HL-60/S4 treated with retinoic acid at 250 ng/mL for 4 days and 3 days (cell line): ENCODE results near the gene PROSER2.

ENCODE experiments used
- in situ Hi-C: fragments of 300-500 bp; cut with MboI; formaldehyde crosslinking; loops from 2 replicates; pipeline ENCODE4 v1.7.0; 2022; ENCODE audit warnings: low sequenced_read_pairs

Gene PROSER2

DNA sequence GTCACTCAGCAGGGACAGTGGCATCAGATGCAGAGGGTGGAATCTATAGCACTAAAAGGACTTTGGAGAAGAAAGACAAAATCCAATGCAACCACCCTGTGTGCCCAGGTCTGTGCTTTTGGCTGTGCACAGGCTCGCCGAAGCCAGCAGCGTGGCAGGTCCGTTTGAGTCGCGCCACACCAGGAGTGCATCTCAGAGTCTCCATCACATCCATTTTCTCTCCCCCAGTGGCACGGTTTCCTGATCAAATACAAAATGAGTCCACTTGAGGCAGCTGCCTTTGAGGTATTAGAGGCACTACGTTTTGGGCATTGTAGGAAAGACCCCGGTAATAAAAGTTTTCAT, 23.4 kb upstream of the PROSER2 start:
- in situ Hi-C loops: no loop called here

DNA sequence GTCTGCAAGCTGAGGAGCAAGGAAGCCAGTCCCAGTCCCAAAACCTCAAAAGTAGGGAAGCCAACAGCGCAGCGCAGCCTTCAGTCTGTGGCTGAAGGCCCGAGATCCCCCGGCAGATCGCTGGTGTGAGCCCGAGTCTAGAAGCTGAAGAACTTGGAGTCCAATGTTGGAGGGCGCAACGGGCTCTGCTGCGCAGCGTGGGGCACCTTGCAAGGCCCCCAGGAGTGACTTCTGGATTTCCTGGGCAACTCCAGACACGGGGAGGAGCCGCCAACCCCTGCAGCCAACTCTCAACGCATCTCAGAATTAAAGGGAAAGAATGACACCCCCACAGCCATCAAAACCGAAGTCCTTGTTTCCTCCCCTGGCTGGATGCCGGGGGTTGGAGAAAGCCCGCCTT, 18.8 kb upstream of the PROSER2 start:
- in situ Hi-C loops: no loop called here

DNA sequence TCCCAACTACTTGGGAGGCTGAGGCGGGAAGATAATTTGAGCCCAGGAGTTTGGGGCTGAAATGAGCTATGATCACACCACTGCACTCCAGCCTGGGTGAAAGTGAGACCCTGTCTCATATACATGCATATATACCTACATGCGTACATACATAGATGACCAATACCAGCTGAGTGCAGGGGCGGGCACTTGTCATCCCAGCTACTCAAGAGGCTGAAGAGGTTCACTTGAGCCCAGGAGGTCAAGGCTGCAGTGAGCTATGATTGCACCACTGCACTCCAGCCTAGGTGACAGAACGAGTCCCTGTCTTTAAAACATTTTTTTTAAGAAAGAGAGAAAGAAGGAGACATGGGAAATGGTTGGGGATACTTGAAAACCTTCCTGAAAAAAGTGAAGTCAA, 17.4 kb upstream of the PROSER2 start:
- in situ Hi-C loops: no loop called here

DNA sequence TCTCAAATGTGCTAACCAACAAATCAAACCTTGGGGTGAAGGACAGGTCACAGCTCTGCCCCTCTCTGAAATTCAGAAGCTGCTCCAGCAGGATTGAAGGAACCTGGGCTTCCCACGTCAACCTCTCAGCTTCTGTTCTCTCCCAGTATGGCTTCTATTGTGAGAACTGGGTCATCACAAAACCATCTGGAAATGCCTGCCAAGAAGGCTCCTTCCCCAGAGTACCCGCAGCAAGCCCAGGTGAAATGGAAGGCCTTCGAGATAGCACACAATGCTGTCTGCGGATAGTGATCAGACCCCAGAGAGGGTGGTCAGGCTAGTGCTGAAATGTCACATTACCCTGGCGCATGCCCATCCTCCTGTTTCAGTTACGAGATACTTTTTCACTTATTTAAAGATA, 16.4 kb upstream of the PROSER2 start:
- in situ Hi-C loops: no loop called here

DNA sequence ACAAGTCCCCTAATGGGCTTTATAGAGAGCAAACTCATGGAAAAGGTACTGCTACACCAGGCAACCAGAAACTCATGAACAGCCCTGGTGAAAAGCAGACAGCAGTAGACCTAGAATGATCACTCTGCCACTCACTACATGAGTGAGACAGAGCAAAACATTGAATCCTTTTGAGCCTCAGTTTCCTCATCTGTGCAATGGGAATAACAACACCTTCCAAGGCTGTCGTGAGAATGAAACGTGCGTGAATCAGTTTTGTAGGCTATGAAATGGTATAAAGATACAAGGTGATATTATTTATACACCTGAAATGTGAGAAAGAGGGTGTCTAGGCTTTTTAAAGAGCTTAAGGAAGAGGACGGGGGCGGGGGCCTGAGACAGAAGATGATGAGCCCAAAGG, 14.3 kb upstream of the PROSER2 start:
- in situ Hi-C loops: no loop called here

DNA sequence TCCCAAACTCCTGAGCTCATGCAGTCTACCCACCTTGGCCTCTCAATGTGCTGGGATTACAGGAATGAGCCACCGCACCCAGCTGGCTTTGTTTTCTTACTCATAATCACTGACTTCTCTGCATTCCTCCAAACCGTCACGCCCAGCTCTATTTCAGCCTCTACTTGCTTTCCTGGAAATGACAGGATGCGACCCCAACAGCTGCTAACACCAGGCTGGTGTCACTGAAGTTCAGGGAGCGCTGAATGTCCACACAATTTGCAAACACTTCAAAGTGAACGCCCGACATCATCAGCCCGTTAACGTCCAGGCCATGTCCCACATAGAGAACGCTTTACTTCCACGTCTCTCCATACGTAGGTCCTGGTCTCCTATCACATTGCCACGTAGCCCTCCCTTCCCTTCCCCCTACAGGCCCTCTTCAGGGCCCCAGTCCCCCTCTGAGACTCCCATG, 12.8 kb upstream of the PROSER2 start:
- in situ Hi-C loops: no loop called here

DNA sequence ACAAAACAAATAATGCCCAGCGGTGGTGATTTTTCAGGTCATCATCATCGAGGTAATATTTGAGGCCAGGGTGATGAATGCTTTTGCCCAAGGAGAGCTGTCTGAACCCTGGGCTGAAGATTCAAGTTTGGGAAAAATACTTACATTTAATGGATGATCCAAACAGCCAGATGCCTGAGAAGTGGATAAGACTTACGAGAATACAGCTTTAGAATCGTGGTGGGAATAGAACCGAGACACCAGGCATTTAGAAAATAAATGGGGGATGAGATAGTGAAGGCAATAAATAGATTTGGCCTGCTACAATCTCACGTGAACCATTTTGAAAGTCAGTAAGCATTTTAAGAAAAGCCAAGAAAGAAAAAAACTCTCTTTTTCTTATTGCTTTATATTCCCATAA, 12.2 kb upstream of the PROSER2 start:
- in situ Hi-C loops: no loop called here

DNA sequence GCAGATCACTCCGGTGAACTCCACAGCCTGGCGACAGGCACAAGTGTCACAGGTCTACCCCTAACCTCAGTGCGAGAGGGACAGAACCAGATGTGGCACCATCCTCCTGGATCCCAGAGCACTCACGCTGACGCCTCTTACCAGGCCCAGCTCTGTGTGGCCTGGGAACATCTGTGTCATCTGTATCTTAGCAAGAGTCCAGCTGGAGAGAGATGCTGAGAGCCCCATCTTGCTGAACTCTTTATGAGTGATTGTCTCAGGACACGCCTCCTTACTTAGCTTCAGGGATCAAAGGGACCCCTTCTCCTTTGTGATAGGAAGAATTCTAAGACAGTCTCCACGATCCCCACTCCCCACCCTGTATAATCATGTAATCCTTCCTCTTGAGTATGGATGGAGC, 10.0 kb upstream of the PROSER2 start:
- in situ Hi-C loops: no loop called here

DNA sequence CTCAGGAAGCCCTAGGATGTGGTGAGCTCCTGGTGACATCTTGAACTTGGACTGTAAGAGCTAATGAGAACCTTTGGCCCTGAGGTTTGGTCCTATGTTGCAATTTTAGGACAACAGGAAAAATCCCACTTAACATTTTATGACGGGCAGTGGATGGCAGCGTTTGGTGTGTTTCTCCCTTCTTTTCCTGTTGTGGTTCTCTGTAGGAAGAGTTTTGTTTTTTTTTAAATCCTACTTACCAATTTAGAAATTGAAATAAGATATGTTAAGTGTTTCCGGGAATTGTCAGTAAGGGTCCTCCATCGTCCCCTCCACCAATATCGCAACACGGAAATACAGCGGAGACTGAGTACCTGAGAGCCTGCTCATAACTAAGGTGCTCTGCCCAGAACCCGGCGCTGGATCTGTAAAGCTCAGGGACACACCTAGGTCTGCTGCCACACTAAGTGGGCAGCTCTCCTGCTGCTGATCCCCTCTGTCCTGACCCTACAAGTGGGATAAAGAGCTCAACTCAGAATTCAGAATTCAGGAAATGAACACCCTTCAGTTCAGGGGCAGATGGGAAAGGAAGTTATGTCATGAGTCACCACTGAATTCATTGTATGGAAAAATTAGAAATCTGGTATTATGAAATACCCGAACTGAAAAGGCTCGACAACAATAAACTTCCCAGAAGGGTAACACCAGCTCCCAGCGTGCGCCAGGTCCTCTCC, 9.1 kb upstream of the PROSER2 start:
- in situ Hi-C loops: no loop called here

DNA sequence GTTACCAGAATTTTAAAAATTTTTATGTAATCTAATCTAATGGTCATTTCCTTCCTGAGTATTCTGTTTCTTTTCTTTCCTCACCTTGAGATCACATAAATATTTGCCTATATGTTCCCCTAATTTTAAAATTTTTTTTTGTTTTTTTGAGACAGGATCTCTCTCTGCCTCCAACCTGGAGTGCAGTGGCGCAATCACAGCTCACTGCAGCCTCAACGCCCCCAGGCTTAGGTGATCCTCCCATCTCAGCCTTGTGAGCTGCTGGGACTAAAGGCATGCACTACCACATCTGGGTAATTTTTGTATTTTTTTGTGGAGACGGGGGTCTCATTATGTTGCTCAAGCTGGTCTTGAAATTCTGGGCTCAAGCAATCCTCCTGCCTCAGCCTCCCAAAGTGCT, 4.1 kb upstream of the PROSER2 start:
- in situ Hi-C loops: no loop called here

DNA sequence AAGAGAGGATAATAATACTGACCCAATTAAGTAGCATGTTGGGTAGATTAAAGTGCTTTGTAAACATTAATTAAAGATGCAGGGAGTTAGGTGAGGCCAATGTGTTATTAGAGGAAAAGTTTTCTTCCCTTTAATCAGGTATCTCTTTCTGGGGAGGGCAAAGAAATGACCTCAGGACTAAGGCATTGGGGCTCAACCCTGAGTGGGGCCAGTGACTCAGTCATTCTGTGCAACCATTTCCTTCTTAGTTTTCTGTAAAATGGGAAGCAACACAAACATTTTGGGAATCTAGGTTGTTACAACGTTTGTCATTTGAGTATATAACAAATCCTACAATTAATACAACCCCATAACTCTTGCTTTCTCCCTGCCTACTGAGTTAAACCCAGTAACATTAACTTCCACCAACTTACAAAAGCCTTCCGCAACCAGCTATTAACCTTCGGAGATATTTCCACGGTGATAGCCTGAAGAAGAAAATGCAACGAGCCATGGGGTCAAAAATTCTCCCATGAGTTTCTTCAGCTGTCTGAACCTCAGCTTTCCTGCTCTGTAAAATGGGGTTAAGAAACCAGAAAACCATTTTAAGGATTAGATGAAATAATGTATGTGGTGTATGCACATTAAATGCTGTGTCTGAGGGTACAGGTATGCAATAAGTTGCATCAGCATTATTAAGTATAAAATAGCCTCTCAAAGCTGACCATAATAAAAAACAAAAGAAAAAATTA, 965 bp upstream of the PROSER2 start:
- in situ Hi-C loops: no loop called here

DNA sequence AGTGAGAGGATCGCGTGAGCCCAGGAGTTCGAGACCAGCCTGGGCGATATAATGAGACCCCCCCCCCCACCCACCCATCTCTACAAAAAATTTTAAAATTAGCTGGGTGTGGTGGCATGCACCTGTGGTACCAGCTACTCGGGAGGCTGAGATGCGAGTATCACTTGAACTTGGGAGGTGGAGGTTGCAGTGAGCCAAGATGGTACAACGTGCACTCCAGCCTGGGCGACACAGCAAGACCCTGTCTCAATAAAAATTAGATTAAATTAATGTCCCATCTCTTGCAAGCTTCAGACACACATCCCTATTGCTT, 391 bp upstream of the PROSER2 start:
- in situ Hi-C loops: no loop called here

DNA sequence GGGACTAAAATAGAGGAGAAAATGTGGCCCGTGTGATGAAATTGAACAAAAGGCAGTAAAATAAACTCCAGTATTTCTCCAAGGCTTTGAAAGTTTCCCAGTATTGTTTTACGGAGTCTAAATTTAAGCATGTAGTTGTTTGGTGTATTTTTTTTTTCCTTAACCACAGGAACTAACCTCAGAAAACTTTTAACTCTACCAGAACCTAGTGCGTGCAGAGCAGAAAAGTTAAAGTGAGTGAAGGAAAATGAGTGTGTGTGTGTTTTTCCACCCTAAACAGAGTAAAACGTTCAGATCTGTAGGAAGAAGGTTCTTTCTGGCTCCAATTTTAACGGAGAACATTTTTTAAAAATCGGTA, 812 bp downstream of the PROSER2 start:
- in situ Hi-C loops: no loop called here

DNA sequence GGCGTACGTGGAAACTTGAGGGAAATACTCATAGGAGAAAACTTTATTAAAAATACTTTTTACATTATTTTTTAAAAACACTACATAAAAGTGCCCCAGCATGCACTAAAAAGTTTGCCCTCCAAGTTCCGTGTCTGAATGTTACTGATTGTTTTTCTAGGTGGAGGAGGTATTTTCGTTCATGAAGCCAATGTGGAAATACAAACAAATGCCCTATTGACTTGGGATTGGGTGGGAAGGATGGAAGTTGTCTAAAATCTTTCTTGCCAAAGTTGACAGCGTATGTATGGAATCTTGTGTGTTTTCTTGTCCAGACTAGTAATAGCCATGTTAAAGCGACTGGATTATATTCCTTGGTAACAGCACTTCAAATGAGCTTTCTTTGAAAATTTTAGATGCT, 1.2 kb downstream of the PROSER2 start:
- in situ Hi-C loops: no loop called here

DNA sequence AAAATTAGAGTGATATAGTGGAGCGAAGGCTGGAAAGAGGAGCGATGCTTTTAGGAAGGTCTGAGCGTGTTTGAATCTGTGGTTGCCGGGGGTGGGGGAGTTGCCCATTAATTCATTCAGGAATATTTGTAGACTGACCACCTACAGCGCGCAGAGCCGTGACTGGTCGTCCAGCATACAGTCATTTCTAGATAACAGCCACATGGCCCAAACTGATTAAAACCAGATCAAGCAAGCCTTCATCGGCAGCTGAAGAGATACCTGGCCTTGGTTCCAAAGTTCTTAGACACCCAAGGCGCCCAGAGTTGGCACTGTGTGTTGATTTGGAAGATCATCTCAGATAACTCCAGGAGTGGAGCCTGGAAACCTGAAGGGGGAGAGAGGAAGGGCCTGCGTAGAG, 1.7 kb downstream of the PROSER2 start:
- in situ Hi-C loops: no loop called here

DNA sequence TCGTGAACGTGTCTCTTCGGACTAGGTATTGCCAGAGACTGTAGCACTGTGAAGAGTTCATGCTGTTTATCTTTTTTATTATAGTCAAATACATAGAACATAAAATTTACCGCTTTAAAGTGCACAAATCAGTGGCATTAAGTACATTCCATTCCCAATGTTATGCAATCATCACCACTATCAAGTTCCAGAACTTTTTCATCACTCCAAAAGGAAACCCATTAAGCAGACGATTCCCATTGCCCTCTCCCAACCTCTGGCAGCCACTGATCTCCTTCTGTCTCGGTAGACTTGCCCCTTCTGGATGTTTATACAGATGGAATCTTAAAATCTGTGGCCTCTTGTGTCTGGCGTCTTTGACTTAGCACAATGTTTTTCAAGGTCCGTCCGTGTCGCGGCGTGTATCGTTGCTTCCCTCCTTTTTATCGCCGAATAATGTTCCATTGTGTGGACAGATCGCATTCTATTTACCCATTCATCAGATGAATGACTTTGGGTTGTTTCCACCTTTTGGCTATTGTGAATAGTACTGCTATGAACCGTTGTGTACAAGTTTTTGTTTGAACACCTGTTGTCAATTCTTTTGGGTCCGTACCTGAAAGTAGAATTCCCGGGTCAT, 2.7 kb downstream of the PROSER2 start:
- in situ Hi-C loops: no loop called here

DNA sequence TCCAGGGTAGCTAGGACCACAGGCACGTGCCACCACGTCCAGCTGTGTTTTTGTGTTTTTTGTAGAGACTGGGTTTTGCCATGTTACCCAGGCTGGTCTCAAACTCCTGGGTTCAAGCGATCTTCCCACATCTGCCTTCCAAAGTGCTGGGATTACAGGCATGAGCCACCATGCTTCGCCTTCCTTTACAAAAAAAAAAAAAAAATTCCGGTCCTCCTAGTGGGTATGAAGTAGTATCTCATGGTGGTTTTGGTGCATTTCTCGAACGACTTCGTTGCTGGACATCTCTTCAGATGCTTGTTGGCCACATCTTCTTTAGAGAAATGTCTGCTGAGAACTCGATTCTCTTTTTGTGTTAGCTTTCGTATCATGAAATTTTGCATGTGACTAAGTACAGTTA, 3.9 kb downstream of the PROSER2 start:
- in situ Hi-C loops: no loop called here

DNA sequence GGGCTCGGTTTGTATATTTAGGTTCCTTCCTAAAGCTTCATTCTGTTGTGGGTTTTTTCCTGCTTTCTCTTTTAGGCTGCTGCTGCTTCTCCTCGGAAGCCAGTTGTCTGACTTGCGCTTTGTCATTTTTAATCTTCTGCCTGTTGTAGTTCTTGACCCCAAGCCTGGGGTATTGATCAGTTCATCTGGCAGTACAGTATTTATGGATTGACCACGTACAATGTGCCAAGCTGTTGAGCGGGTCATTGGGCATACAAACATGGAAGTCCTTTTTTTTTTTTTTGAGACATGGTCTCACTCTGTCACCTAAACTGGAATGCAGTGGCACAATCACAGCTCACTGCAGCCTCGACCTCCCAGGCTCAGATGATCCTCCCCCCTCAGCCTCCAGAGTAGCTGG, 4.3 kb downstream of the PROSER2 start:
- in situ Hi-C loops: no loop called here

DNA sequence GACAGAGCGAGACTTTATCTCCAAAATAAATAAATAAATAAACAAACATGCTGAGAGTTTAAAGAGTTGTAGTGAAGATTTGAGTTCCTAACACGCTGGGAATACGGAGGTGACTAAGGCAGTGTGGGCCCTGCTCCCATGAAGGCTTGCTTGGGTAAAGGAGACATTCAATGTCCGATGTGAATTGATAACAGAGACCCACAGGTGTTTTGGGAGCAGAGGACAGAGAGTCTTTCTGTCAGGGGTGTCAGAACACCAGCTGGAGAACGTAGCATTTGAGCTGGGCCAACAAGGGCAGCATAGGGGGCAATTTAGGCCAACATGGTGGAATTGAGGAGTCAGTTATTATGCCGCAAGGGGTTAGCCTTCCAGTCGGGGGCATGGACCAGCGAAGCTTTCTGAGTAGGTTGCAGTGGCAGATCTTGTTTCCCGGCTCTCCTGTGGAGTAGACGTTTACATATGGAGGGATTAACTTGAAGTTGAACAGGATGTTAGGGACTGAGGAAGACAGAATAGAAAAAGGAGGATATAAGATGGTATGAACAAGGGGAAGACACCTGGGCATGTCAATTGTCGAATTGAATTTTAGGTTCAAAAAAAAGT, 5.6 kb downstream of the PROSER2 start:
- in situ Hi-C loops: no loop called here

DNA sequence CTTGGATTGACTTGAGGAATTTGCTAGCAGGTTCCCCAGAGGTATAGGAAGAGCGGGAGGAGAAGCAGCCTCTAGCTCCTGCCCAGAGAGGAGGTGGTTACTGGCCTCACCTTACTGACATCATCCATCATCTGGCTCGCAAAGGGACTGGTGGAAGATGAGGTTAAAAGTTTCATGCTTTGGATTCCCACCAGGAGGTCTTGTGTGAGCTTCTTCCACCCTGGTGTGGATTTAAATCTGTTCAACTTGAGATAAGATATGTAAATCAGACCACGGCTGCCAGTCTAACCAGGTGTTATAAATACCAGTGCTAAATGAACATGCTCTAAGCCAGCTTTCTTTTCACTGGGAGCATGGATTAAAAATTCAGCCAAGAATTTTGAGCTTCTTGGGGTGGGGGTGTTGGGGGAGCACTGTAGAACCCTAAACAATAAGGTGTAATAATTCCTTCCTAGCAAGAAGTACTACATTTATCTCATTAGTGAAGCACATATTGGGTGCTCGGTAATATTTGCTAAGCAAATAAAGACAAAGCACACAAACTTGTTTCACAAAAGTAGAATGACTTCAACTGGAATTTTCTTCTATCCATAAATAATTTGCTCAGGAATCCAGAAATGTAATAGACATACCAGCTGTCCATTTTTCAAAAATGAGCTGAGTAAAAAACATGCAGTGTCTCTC, 7.8 kb downstream of the PROSER2 start:
- in situ Hi-C loops: no loop called here

DNA sequence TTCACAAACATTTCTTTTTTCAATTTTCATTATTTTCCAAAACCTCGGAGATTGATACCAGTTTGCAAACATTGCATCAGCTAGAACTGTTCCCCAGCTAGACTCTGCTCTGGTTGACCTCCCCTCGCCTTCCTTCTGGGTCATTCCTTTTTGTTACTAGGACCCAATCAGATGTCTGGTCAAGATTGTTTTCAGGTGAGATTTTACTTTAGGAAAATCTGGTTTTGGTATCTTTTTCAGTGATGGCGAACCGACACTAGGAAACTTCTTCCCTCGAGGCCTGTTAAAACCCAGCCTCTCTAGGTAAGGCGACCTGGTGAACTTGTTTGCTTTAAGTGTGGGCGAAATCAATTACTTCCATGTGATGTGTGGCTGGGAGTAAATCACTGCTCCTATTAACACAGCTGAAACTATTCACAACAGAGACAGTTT, 8.4 kb downstream of the PROSER2 start:
- in situ Hi-C loops: no loop called here

DNA sequence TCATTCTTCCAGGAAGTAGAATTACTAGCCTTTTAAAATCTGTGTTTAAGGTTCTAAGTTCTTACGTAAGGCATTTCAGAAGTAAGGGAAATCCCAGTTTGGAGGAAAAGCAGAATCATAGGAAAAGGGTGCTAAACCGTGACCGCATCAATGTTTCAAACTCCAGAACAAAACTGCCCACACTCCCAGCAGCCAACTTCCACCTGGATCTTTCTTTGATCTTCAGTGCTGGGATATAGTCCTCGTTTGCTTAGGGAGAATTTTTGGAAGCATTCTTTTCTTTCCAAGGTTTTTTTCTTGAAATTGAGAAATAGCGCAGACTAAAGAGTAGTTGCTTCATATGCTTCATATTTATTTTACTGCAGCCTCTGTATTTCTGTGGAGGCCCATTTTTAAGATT, 8.9 kb downstream of the PROSER2 start:
- in situ Hi-C loops: no loop called here
